Measurements from ENCODE around the gene ONECUT1. TPM values are rescaled to one million over a fixed set of nuclear protein-coding genes. Genes with fewer than 3 reads are reported as not detected.

The ONECUT1 gene
- total and polyA plus RNA-seq, 2 of the 8 experiments (the other 6 are each of a cell fraction or from before 2014, with no cell fraction given) = 0.65 to 6.4 TPM

- TF ChIP-seq RFX5 (IDR thresholded peaks at IDR 0.05; ENCODE audit: borderline replicate concordance, low read depth, low read length) (no peak), MAX (IDR thresholded peaks at IDR 0.05) (peak; percentile 50; the same call in 1 of the 2 replicates)
These were observed 451 bp downstream of the ONECUT1 start (continued) for GRCh38 chr15:52789601-52790168.
